Activated CD8-positive, alpha-beta T cell treated with anti-CD3 and anti-CD28 coated beads for 36 hours (primary cell): ENCODE measurements around the gene PROSER3. TPM values are rescaled to one million over a fixed set of nuclear protein-coding genes. Genes with fewer than 3 reads are reported as not detected.

Experiments used
- ATAC-seq: fragments of 200-7000 bp; cut with Tn5 transposase; one replicate; pipeline ENCODE4 v1.10.0; 2021; ENCODE audit warnings: mild to moderate bottlenecking, moderate library complexity
- CTCF ChIA-PET: fragments of 350-600 bp; sonication (Branson Sonifier 250); formaldehyde crosslinking; loops from one replicate; lab custom pipeline; 2021; ENCODE audit warnings: antibody characterized with exemption; lab: Charles Lee
- POLR2A ChIA-PET: fragments of 350-600 bp; sonication (Branson Sonifier 250); formaldehyde crosslinking; loops from one replicate; lab custom pipeline; 2021; ENCODE audit warnings: antibody characterized with exemption; lab: Charles Lee
- DNase-seq: peaks from one replicate; pipeline ENCODE4 v3.0.0-alpha.2; 2020
- H3K27ac Mint-ChIP-seq: one replicate; pipeline ENCODE4 v1.8.0; 2021; ENCODE audit warnings: mild to moderate bottlenecking, mixed read lengths
- H3K27me3 Mint-ChIP-seq: one replicate; pipeline ENCODE4 v1.8.0; 2021; ENCODE audit warnings: mixed read lengths
- H3K36me3 Mint-ChIP-seq: one replicate; pipeline ENCODE4 v1.8.0; 2021; ENCODE audit warnings: low read depth, mixed read lengths
- H3K4me1 Mint-ChIP-seq: one replicate; pipeline ENCODE4 v1.8.0; 2021; ENCODE audit warnings: low read depth, mixed read lengths
- H3K4me3 Mint-ChIP-seq: one replicate; pipeline ENCODE4 v1.8.0; 2021; ENCODE audit warnings: mild to moderate bottlenecking, moderate library complexity, mixed read lengths
- H3K9me3 Mint-ChIP-seq: one replicate; pipeline ENCODE4 v1.8.0; 2021; ENCODE audit warnings: mixed read lengths
- intact Hi-C: fragments of 100-400 bp; cut with micrococcal nuclease; formaldehyde crosslinking; loops from one replicate; pipeline ENCODE4 v1.10.0; 2022
- total RNA-seq, 2 experiments: library from RNA; stranded (reverse); gene quantifications; one replicate each; pipeline ENCODE4 v1.2.3, GENCODE V29; 2021
- TF ChIP-seq, protein P1 (sequence below): fragments of 200-600 bp; IDR thresholded peaks from one replicate; pipeline ENCODE4 v1.8.0; 2022; ENCODE audit warnings: antibody characterized with exemption, mild to moderate bottlenecking

The PROSER3 gene
- total RNA-seq, 2 experiments from 2014 or later = 40.7 to 41.1 TPM

DNA sequence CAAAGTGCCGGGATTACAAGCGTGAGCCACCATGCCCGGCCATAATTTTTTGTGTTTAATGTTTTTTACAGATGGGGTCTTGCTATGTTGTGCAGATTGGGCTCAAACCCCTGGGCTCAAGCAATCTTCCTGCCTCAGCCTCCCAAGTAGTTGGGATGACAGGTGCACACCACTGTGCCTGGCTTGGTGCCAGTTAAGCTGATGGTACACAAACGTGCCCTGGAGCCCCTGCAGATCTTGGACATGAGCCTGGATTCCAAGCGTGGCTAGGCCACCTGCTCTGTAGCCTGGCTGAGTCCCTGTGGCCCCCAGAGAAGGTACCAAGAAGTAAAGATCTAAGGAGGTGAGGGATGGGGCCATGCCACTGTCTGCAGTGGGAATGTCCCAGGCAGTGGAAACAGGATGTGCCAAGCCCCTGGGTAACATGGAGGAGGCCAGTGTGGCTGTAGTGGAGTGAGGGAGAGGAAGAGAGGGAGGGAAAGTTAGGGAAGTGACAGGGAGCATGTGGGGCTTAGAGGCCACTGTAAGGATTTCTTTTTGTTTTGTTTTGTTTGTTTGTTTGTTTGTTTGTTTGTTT is 47.6 kb downstream of the PROSER3 start:
- no peaks in the 10 kb centered on the region for H3K36me3 Mint-ChIP-seq
- ChIA-PET POLR2A (no interaction called here), CTCF (no interaction called here)
- no peak overlapping the region for H3K4me3 Mint-ChIP-seq
- H3K9me3 Mint-ChIP-seq = no peaks in the 10 kb centered on the region
- H3K27ac Mint-ChIP-seq = no peak overlapping the region
- DNase-seq (no peak), ATAC-seq (no peak)
- TF ChIP-seq, protein P1, sequence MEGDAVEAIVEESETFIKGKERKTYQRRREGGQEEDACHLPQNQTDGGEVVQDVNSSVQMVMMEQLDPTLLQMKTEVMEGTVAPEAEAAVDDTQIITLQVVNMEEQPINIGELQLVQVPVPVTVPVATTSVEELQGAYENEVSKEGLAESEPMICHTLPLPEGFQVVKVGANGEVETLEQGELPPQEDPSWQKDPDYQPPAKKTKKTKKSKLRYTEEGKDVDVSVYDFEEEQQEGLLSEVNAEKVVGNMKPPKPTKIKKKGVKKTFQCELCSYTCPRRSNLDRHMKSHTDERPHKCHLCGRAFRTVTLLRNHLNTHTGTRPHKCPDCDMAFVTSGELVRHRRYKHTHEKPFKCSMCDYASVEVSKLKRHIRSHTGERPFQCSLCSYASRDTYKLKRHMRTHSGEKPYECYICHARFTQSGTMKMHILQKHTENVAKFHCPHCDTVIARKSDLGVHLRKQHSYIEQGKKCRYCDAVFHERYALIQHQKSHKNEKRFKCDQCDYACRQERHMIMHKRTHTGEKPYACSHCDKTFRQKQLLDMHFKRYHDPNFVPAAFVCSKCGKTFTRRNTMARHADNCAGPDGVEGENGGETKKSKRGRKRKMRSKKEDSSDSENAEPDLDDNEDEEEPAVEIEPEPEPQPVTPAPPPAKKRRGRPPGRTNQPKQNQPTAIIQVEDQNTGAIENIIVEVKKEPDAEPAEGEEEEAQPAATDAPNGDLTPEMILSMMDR = no peak
- H3K27me3 Mint-ChIP-seq = peaks cover 2% of the 10 kb centered on the region
- intact Hi-C loops = no loop called here
- H3K4me1 Mint-ChIP-seq = peaks cover 9% of the 10 kb centered on the region

DNA sequence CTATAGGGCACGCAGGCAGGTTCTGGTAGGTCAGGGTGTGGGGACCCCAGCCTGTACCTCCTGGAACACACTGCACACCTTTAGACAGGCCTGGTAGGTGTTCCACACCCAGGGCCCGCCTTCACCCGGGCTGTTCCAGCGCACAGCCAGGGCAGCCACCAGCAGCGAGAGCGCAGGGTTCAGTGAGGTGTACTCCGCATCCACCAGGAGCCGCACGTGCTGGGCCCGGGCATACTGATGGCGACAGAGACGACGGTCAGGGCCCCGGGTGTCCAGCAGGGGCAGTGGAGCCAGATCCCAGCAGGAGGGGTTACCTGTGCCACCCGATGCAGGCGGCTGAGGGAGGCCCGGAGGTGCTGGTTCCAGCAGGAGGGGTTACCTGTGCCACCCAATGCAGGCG is 48.6 kb downstream of the PROSER3 start:
- POLR2A ChIA-PET = no interaction called here
- ATAC-seq = no peak
- Mint-ChIP-seq H3K4me3 (no peak overlapping the region), H3K4me1 (peaks cover 9% of the 10 kb centered on the region), H3K36me3 (no peaks in the 10 kb centered on the region), H3K9me3 (no peaks in the 10 kb centered on the region), H3K27me3 (peaks cover 2% of the 10 kb centered on the region), H3K27ac (no peak overlapping the region)
- TF ChIP-seq, protein P1 = no peak
- no peak for DNase-seq
- intact Hi-C loops = no loop called here
- CTCF ChIA-PET = no interaction called here

DNA sequence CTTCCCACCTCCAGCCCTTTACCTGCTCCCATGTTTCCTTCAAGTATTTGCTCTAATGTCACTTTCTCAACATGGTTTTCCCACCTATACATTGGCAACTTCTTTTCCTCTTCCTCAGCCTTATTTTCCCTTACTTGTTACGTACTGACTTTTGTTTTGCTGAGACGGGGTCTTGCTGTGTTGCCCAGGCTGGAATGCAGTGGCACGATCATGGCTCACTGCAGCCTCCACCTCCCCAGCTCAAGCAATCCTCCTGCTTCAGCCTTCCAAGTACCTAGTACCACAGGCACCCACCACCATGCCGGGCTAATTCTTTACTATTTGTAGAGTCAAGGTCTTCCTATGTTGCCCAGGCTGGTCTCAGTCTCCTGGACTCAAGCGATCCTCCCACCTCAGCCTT is 49.7 kb downstream of the PROSER3 start:
- CTCF ChIA-PET = no interaction called here
- Mint-ChIP-seq H3K36me3 (no peaks in the 10 kb centered on the region), H3K4me3 (no peak overlapping the region), H3K27me3 (peaks cover 2% of the 10 kb centered on the region), H3K27ac (no peak overlapping the region), H3K9me3 (no peaks in the 10 kb centered on the region), H3K4me1 (peaks cover 9% of the 10 kb centered on the region)
- ATAC-seq (no peak), DNase-seq (no peak)
- POLR2A ChIA-PET = no interaction called here
- TF ChIP-seq, protein P1 = no peak
- intact Hi-C loops = no loop called here

DNA sequence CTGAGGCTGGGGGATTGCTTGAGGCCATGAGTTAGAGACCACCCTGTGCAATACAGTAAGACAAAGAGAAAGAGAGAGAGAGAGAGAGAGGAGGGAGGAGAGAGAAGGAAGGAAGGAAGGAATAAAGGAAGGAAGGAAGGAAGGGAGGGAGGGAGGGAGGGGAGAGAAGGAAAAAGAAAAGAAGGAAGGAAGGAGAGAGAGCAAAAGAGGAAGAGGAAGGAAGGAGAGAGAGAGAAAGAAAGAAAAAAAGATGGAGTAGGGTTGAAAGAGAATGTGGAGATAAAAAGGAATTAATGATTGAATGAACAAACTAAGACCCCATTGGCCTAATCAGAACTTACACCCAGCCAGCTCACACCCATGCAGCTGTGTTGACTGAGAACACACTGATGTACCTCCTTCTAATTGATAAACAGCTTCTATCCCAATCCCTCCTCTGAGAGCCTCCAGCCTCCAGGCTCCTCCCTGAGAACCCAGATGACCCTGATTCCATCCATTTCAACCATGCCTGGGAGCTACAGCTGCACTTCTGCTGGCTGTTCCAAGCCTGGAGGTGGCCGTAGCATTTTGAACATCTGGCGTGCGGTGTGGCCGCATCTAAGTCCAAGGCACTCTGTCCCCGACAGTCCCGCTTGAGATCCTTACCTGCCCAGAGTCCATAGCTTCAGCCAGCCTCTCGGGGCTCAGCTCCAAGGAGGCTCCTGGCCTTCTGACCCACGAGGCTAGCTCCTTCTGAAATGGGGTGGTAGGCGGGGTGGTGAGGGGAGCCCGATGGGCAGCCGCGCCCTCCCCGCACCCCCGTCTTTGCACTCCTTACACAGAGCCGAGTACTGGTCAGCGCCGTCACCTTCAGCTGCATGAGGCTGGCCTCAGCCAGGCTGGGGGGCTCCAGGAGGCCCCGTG is 53.6 kb downstream of the PROSER3 start:
- H3K9me3 Mint-ChIP-seq = peaks cover 2% of the 10 kb centered on the region
- no peaks in the 10 kb centered on the region for H3K36me3 Mint-ChIP-seq
- intact Hi-C loops = no loop called here
- H3K27ac Mint-ChIP-seq = no peak overlapping the region
- H3K4me1 Mint-ChIP-seq = no peaks in the 10 kb centered on the region
- ATAC-seq = no peak
- TF ChIP-seq, protein P1 = no peak
- no peak for DNase-seq
- ChIA-PET POLR2A (interaction anchor here (0.5 kb wide), 1 partner anchor 261 kb away, joined by 3 read pairs; no protein-coding TSS in a partner anchor), CTCF (no interaction called here)
- no peak overlapping the region for H3K4me3 Mint-ChIP-seq
- H3K27me3 Mint-ChIP-seq = peaks cover 4% of the 10 kb centered on the region
